Activated CD8-positive, alpha-beta memory T cell treated with anti-CD3 and anti-CD28 coated beads, Interleukin-2, amount 50 U/mL, for 24 hours (primary cell): ENCODE measurements around the gene DLK1.

Experiments used
- DNase-seq: peaks from one replicate; pipeline ENCODE4 v3.0.0-alpha.2; 2020; ENCODE audit errors: extremely low read depth

The DLK1 gene

GRCh38 chr14:100693877-100694578 lies 32.7 kb upstream of the DLK1 start:
- no peak for DNase-seq

- no peak for DNase-seq
Observed at GRCh38 chr14:100694579-100695422, 31.9 kb upstream of the DLK1 start.

DNA sequence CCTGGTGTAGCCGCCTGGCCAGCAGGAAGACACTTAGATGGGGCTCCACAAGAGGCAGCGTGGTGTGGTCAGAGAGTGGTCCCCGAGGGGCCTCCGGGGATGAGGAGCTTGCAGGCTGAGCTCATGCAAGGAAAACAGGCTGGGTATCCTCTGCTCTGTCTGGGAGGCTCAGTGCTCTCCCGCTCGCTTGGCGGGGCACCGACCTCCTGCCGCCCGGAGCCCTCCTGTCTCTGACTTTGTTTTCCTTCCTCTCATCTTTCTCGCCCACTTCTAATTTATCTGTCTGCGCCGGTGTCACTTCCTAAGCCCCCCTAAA lies 31.3 kb upstream of the DLK1 start:
- no peak for DNase-seq

DNA sequence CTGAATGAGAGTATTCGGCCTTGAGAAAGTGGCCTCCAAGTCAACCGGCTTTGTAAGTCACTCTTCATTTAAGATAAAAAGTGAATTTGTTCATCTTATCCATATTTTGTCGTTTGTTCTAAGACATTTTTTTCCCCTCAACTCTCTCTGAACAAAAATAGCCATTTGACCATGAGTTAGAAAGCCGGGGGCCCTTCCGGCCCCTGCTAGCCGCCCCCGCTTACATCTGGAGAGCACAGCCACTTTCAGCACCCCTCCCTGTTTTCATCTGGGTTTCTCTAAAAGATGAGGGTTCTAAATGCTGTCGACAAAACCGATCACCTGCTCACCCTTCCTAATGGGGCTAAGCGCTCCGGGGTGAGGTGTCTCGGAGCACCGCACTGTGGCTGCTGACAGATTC lies 30.7 kb upstream of the DLK1 start:
- DNase-seq, result no peak

DNA sequence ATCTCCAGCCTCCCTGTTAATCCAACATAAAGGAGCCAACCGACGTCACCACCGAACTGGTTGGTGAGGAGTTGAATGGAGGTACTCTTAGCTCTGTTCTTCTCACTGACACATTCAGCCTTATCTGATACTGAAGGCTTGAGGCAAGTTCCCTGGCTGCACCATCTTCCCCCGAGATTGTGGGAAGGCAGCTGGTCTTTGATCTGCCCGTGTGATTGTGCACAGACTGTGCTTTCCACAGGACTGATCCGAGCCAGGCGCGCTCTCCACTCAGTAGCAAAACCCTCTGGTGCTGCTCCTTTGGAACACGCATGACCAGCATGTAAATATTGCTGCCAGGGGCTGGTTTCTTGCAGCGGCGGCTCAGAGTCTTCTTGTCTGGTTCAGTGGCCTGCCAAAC lies 30.1 kb upstream of the DLK1 start:
- no peak for DNase-seq

DNA sequence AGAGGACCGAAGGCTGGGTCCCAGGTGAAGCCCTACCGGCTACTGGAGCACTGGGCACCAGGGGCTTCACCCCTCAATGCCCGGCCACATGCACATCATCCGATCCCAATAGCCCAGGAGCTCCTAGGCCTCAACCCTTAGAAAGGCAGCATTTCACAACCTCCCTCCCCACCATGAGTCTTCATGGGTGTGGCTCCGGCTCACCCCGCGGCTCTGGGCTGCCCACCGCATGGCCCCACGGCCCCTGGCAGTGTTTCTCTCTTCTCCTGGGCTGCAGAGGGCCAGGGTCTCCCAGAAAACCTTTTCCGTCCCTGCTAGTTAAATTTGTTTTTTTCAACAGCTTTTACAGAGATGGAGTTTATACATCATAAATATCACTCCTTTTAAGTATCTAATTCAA lies 28.6 kb upstream of the DLK1 start:
- no peak for DNase-seq

DNA sequence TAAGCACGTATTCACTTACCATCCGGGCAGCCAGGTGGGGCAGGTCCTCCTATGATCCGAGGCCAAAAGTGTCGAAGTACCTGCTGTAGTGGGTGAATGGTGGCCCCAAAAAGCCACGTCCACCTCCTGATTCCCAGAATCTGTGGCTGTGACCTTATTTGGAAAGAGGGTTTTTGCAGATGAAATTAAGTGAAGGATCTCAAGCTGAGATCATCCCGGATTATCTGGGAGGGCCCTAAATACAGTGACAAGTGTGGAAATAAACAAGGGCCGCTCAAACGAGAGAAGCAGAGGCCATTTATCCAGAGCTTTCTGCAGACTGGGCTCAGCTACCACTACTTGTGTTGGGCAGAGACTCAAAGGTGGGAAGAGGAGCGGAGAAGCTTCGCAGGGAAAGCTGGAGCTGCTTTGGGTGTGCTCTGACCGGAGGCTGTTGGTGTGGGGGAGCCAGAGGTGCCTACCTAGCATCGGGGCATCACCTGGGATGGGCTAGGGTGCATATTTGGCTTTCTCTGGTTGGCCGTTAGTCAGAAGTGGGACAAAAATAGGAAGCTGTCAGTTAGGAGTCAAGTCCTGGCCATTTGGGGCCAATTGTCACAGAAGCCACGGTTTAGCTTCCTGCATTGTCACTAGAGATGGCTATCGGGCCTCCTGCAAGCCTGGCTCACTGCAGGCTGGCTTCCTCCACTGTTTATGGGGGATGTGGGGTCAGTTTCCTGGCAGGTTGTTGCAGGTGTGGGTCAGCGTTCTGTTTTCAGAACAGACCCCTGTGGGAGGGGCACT lies 27.8 kb upstream of the DLK1 start:
- DNase-seq, result no peak

- DNase-seq, result no peak
Observed at GRCh38 chr14:100701314-100701713, 25.4 kb upstream of the DLK1 start.

- DNase-seq, result no peak
Observed at GRCh38 chr14:100702590-100702989, 24.1 kb upstream of the DLK1 start.

- no peak for DNase-seq
Observed at GRCh38 chr14:100703386-100704220, 23.1 kb upstream of the DLK1 start.

GRCh38 chr14:100706200-100706599 lies 20.5 kb upstream of the DLK1 start:
- no peak for DNase-seq

- no peak for DNase-seq
Observed at GRCh38 chr14:100706860-100707259, 19.8 kb upstream of the DLK1 start.

DNA sequence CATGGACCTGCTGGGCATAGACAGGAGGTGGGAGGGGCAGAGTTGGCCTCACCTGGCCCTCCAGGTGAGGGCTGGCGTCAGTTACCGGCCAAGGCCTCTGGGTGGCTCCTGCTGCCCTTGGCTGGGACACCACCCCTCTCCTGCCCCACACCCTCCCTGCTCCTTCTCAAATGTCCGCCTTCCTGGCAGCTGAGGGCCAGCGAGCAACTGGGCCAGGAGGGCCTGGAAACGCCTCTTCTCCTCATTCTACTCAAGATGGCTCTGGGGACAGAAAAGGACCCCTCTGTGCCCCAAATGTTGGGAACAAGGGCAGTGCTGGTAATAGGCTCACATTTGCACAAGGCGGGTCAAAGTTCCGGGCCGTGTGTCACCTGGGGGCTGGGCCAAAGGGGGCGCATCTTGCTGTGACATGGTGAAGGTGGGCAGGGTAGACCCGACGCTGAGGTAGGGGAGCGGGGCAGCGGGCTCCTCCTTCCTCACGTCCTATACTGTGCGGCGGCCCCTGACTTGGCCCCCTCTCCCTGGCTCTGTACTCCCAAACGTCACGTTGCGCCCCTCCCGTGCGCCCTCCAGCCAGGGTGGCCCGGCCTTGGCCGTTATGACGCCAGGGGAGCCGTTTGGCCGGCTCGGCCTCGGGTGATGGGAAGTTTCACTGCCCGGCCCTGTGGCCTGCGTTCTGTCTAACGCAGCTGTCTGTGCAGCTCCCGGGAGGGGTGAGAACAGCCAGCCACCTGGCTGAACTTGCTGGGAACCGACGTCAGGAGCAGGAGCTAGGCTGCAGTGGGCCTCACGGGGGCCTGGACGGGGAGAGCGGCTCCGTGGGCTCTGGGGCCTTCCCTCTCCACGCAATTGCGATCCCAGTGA lies 18.0 kb upstream of the DLK1 start:
- no peak for DNase-seq

DNA sequence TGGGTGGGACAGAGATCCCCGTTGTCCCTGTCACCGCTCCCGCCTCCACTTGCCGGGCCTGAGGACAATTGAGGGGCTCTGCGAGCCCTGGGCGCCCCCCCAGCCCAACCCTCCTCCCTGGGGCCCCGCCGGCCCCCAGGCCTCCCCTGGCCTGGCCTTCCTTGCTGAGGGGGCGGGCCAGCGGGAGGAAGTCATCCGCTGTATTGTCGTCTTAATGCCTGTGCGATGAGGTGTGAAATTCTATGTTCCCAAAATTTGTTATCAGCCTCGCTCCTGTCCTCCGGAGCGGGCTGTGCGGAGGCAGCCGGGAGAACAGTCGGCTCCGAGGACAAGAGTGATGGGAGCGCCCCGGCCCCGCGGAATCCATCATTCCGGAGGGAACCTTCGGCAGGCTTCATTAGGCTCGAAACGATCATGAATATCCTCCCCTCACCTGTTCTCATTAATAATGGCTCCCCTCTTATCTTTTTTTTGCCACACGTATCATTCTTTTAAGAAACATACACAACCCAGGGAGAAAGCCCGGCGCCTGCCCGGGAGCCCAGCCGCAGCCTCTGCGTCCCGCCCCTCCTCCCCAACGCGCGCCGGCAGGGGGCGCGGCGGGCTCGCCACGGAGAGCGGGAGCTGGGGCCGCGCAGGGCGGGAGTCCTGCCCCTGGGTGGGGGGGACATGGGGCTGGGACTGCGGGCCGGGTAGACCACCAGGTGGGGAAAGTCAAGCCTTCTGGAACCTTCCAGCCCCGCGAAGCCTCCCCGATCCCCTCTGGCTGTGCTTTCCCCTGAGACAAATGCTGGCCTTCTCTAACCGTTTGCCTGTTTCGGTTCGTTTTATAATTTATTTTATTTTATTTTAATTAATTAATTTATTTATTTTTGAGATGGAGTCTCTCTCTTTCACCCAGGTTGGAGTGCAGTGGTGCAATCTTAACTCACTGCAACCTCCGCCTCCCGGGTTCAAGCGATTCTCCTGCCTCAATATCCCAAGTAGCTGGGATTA lies 17.1 kb upstream of the DLK1 start:
- no peak for DNase-seq

GRCh38 chr14:100710391-100710790 lies 16.3 kb upstream of the DLK1 start:
- DNase-seq, result no peak

GRCh38 chr14:100710826-100711462 lies 15.7 kb upstream of the DLK1 start:
- no peak for DNase-seq

DNA sequence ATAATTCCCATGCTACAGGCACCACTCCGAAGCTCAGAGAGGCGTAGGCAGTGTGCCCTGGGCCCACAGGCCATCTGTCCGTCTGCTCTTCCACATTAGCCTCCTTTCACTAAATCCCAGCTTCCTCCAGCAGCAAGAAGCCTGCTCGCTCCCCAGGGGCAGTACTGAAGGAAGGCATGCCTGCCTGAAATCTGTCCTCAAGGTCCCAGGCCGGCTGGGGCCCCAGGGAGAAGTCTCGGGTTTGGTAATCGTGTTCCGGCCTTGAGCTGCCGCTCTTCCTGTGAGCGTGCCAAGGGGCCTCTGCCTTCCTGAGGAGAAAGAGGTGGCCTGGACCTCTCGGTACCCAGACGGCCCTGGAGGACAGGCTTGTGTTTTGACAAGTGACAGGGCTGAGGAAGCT lies 15.2 kb upstream of the DLK1 start:
- DNase-seq, result no peak

DNA sequence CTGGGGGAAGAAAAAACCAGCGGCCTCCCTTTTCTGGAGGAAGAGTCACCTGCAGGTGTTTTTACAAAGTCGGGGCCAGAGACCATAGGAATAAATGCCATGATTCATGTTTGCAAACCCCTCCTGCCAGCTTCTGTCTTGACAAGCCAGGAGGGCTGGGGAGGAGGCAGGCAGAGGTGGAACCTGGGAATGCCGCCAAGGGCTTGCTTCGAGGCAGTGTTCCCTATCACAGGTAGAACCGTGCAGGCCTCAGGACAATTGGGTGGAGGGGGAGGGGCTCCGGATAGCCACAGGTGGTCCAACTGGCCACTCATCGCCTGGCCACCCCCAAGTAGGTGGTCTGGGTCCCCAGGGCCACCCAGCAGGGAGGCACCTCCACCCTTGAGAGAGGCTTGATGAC lies 14.2 kb upstream of the DLK1 start:
- no peak for DNase-seq

DNA sequence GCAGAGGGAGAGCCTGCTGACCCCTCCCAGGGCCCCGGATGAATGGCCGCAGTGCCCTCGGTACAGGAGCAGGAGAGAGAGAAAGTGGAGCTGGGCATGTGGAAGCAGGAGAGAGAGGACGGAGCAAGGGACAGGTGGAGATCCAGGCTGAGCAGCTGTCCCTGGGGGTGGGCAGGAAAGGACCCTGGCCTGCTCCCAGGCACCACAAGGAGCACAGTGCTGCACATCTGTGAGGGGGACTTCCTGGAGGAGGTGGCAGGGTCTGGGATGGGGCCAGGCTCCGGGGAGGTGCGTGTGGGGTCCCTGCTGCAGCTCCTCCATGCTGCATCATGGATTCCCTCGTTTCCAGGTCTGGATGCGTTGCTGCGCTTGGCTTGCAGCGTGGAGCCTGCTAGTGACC lies 13.0 kb upstream of the DLK1 start:
- no peak for DNase-seq
